Thyroid gland (tissue), 4 donors: ENCODE data around the gene MINK1.

Source experiments
- POLR2A ChIP-seq, 2 donors: fragments of 450-650 bp; IDR thresholded peaks; one replicate each; pipeline ENCODE4 v1.6.1; 2017; ENCODE audit warnings: antibody characterized with exemption in 2 of 2, mild to moderate bottlenecking in 2 of 2, moderate library complexity in 1 of 2
- TF ChIP-seq, protein P1 (sequence below), 6 experiments: fragments of 200-600 bp in 3 of 6; fragments of 450-650 bp in 3 of 6; sonication (generic) in 3 of 6; IDR thresholded peaks; one replicate each; pipeline ENCODE4 v1.5.1; 2016 to 2019; ENCODE audit warnings: antibody characterized with exemption in 6 of 6, mild to moderate bottlenecking in 2 of 6, inconsistent platforms in 1 of 6, moderate library complexity in 1 of 6

DNA sequence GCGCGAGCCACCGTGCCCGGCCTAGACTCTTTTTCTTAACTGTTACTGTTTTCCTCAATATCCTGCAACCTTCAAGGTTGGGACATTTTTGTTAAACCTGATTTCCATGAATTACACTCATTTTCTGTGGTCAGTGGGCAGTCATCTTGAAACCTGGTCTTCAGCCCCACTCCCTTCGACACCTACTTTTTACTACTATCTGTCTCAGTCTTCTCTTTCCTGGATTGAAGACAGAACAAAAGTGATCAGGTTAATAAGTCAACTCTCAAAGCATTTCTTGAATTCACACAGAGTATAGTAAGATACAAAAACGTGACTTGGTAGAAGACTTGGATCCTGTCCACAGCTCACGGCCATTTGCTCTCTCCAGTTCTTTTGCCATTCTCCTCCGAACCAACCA is 6.1 kb downstream of the MINK1 start:
- no peak for TF ChIP-seq POLR2A (IDR thresholded peaks at IDR 0.05)
- TF ChIP-seq, protein P1, sequence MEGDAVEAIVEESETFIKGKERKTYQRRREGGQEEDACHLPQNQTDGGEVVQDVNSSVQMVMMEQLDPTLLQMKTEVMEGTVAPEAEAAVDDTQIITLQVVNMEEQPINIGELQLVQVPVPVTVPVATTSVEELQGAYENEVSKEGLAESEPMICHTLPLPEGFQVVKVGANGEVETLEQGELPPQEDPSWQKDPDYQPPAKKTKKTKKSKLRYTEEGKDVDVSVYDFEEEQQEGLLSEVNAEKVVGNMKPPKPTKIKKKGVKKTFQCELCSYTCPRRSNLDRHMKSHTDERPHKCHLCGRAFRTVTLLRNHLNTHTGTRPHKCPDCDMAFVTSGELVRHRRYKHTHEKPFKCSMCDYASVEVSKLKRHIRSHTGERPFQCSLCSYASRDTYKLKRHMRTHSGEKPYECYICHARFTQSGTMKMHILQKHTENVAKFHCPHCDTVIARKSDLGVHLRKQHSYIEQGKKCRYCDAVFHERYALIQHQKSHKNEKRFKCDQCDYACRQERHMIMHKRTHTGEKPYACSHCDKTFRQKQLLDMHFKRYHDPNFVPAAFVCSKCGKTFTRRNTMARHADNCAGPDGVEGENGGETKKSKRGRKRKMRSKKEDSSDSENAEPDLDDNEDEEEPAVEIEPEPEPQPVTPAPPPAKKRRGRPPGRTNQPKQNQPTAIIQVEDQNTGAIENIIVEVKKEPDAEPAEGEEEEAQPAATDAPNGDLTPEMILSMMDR (IDR thresholded peaks at IDR 0.05), result no peak
